Stimulated activated CD4-positive, alpha-beta T cell treated with anti-CD3 and anti-CD28 coated beads, Interleukin-15, amount 100 ng/mL, for 48 hours (primary cell): Measurements from ENCODE around the gene RIN2.

ENCODE experiments used
- DNase-seq, 2 donors: peaks; one replicate each; pipeline ENCODE4 v3.0.0-alpha.2; 2020; ENCODE audit warnings: low read depth in 2 of 2

Gene RIN2

DNA sequence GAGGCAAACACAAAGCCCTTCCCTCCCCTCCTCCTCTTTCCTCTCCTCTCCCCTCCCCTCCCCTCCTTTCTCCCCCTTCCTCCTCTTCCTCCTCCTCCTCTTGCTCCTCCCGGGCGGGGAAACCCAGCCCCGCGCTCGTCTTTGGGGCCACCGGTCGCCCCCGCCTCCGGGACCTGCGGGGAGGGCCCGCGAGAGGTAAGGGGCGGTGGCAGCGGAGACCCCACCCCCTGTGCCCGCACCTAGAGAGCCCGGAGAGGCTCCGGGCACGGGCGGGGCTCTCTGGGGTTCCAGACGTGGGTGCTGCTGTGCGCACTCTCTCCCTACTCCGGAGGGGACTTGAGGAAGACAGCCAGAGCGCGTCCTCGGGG, at the start of gene RIN2:
Gene RIN2 (plus strand): TSS at position 126 of the 368 bp plus-strand sequence. CDS start 131,344 bp downstream, outside the sequence.
- DNase-seq = no peak

DNA sequence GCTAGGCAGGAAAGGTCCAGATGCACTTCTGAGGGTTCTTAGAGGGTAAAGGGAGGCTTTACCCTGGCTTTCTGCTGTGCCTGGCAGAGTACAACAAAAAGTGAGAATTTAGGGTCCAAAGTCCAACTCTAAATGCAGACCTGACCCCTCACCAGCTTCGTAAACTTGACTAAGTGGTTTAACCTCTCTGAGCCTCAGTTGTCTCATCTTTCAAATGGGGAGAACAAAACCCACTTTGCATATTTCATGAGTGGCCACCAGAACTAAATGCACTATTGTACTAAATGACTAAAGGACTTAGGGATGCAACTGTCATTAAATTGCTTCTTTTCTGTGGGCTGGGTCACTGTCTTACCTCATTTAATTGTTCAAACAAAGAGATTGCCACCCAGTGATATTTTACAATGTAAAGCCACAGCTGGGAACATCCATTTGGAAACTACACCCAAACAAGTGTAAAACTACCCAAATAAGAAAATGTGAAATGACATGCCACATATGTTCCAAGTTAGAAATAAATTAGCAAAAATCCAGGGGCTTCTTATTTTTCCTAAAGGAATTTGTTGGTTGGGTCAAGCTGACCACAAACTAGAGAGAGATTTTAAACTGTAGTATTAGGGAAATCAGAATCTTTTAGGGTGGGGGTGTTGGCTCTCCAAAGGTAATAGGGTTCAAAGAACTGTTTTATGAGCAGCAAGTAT, 48.3 kb upstream of the RIN2 start:
- no peak for DNase-seq

DNA sequence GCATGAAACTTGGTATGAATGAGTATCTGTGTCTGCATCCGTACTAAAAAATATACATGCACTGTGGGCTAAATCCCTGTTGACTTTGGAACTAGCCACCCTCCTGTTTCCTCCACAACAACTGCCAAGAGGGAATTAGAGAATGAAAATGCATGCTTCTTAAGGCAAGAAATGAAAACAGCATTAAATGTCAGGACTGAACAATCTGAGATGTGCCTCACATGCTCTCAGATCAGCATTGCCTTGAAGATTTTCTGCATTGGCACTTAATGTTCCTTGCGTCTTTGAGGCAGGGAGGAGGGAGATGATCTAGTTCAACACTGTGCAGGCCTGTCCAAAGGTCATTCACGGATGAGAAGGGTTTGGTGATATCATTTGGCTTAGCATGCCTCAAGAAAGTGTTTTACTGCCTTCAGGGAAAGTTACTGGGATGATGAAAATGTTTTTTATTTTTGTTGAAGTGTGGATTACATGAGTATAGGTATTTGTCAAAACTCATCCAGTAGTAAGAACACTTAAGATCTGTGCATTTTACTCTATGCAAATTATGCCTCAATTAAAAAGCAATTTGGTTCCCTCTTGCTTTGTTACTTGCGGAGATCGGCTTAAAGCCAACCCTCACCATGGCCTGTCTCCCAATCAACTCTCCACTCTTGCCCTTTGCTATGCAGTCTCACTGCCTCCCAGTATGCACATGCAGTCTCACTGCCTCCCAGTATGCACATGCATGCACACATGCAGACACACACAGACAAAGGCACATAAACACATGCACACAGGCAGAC, 47.5 kb upstream of the RIN2 start:
- DNase-seq = no peak

- no peak for DNase-seq
Measured at GRCh38 chr20:19711126-19711525, 46.9 kb upstream of the RIN2 start.

DNA sequence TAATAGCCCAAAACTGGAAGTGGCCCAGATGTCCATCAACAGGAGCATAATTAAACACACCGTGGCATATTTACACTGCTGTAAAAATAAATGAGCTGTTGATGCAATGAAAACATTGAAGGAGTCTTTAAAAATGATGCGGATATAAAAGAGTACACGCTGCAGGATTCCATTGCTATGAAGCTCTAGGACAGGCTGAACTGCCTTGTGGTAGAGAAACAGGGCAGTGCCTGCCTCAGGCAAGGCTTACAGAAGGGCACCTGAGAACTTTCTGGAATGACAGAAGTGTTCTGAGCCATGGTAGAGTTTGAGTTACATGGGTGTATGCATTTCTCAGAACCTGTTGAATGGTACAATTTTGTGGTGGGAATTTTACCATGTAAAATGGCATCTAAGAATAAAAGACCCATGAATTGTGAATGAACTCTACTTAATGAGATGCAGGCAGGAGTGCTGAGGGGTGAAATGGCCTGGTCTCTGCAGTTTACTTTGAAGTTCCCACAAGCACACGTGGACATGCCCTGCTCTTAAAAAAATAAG, 45.3 kb upstream of the RIN2 start:
- no peak for DNase-seq

DNA sequence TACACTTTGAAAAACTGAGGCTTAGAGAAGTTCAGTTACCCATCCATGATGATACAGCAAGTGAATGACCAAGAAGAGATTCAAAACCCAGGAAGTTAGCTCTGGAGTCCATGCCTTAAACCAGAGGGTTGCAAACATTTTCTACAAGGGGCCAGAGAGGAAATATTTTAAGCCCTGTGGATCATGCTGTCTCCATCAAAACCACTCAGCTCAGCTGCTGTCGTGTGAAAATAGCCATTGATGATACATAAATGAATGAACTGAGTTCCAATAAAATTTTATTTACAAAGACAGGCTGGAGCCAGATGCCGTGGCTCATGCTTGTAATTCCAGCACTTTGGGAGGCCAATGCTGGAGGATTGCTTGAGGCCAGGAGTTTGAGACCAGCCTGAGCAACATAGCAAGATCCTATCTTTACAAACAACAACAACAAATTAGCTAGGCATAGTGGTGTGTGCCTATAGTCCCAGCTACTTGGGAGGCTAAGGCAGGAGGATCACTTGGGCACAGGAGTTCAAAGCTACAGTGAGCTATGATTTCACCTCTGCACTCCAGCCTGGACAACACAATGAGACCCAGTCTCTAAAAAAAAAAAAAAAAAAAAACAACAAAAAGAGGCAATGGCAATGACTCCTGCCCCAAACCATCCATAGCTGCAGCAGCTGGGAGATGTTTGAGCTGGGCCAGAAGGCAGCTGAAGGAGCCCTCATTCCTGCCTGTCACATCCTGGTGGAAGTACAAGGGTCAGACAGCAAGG, 44.1 kb upstream of the RIN2 start:
- DNase-seq = no peak

DNA sequence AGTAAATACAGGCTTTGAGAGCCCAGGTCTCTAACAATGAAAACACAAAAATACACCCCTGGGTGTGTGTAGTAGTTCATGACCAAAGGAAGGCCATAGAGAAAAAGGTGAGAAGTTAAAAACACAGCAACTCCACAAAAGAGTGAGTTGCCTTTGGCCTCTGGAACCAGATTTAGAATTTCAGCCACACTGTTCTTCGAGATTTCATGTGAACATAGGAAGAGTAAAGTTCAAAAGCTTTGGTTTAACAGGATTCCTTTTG, 43.5 kb upstream of the RIN2 start:
- no peak for DNase-seq

- no peak for DNase-seq
Measured at GRCh38 chr20:19715986-19716385, 42.1 kb upstream of the RIN2 start.

- DNase-seq = no peak
Measured at GRCh38 chr20:19718880-19719279, 39.2 kb upstream of the RIN2 start.

DNA sequence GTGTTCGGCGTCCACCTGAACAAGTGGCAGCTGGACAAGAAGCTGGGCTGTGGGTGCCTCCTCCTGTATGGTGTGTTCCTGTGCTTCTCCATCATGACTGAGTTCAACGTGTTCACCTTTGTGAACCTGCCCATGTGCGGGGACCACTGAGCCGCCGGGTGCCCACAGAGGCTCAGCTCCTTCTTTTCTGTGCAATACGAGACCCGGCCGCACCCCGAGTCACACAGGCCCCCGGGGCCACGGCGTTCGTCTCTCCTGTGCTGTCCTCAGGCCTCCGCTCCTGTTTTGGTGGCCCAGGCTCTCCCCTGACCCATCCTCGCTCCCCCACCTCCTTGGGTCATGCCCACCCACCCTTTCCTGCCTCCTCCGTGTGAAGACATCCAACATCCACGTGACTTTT, 37.1 kb upstream of the RIN2 start:
- no peak for DNase-seq

- no peak for DNase-seq
Measured at GRCh38 chr20:19723051-19723450, 35.0 kb upstream of the RIN2 start.

- DNase-seq = no peak
Measured at GRCh38 chr20:19723813-19724430, 34.1 kb upstream of the RIN2 start.

DNA sequence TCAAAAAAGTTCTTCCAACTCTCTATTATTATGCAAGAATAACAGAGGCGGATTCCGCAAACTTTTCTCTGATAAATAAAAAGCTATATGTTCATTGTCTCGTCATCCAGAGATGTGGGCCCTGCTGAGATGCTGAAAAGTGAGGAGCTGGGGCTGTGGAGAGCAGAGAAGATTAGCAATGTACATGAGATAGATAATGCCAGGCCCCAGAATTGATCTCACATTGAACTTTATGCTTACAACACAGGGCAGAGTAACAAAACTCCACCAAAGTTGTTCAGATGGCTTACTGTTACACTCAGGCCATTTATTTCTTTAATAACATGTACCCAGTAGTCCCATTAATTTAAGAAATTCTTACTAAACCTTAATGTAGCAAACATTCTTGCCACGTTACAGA, 32.7 kb upstream of the RIN2 start:
- no peak for DNase-seq

DNA sequence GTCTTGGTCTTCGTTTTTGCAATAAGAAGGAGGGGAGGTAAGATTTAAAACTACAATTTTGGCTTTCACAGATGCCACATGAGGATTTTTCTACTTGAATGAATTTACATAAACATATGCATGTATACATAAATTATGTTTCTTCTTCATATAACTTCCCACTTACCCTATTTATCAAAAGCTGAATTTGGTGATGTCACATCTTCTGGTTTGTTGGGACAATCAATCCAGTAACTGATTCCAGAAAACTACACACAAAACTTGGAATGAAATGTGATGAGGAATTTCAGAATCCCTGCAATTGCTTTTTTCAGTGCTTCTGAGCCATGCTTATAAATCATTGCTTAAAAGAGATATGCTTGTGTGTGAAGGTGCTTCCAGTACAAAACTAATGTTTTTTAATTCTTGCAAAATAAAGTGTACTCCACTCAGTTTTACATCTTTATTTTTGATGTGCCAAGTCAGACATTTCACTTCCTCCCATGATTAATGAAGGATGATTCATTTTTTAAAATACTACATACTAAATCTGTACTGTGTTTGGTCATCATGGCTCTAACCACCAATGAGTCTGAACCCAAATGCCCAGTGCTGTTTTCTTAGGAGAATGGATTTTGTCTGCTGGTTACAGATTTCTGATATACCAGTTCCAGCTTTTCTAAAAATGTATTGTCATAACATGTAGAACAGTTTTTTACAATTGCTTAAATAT, 32.1 kb upstream of the RIN2 start:
- DNase-seq = no peak

DNA sequence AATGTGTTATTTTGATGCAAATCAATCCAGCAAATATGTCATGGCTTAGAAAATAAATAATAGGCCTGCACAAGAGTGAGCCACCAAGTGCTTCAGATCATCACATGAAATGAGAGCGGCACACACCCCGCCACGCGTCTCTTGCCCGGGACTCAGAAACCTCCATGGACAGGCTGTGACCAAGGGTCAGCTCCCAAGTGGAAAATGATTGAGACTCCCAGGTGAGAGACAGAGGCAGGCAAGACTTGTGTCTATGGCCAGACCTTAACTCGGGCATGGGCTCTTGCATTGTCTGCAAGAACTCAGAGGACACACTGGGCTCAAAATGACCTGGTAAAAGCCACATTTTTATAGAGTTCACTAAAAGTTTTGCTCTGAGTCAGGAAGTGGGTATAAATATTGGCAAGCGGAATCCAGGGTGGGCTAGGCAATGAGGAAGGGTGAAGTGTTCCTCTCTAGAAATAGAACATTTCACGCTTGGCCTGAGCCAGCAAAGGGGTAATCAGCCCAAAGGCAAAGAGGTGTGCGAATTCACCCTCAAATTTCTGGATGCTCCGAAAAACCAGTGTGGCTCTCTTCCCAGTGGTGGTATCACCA, 30.7 kb upstream of the RIN2 start:
- DNase-seq = no peak

DNA sequence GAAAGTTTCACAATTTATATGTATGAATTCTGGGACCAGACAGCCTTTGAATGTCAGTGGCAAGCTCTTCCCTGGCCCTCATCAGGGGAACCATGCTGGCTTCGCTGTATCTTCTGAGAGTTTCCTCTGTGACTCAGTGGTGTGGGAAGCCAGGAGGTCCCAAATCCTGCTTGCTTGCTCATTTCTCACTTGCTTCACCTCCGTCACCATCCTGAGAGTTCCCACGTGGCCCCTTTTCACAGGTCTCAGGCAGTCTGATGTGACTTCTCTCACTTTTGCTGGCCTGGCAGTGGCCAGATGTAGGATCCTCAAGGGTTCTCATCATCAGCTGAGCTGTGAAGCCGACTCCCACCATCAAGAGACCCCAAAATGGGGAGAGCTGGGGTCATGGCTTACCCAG, 28.4 kb upstream of the RIN2 start:
- DNase-seq = no peak

- DNase-seq = no peak
Measured at GRCh38 chr20:19730706-19731105, 27.4 kb upstream of the RIN2 start.

DNA sequence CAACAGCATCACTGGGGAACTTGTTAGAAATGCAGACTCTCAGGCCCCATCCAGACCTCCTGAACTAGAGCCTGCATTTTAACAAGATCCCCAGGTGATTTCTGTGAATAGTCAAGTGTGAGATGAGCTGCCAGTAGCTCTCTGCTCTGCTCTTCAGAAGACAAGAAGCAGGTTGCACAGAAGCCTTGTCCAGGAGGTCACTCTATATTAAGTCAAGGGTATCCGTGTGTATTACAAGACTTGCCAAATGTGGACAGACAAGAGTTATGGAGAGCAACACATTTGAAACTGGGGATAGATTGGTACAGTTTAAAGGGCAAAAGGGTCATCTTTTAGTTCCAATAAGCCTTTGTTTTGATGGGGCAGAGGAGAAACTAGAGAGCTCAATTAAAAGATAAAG, 23.2 kb upstream of the RIN2 start:
- no peak for DNase-seq

DNA sequence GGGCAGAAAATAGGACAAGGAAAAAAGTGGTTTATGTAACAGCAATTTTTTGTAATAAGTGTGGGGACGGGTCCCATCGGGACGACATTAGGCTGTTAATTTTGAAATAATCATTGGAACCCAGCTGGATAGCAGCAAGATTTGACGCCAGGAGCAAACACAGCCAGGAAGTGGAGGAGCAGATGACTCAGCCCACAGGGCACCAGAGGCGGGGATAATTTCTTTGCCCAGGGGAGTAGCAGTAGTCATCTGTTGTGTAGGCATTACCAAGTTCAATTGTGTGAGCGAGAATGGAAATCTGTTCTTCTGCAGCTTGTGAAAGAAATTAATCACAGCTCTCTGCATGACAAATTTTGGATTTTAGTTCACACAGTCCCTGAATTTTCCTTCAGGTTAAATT, 22.6 kb upstream of the RIN2 start:
- DNase-seq = no peak

- no peak for DNase-seq
Measured at GRCh38 chr20:19737025-19737424, 21.0 kb upstream of the RIN2 start.

- no peak for DNase-seq
Measured at GRCh38 chr20:19738951-19739350, 19.1 kb upstream of the RIN2 start.
